HG03521 (cell line): ENCODE measurements around the gene TENT5A.
"Not testable (repeated sequence)": the region's sequence is repeated elsewhere in the genome, so short reads cannot be mapped to it uniquely, and the experiment has no call there.

Source experiments
- ATAC-seq: cut with Tn5 transposase; IDR thresholded peaks from one replicate; pipeline ENCODE4 v1.9.1; 2021; ENCODE audit warnings: mild to moderate bottlenecking, moderate library complexity; ENCODE audit not compliant: unreplicated experiment

The TENT5A gene

DNA sequence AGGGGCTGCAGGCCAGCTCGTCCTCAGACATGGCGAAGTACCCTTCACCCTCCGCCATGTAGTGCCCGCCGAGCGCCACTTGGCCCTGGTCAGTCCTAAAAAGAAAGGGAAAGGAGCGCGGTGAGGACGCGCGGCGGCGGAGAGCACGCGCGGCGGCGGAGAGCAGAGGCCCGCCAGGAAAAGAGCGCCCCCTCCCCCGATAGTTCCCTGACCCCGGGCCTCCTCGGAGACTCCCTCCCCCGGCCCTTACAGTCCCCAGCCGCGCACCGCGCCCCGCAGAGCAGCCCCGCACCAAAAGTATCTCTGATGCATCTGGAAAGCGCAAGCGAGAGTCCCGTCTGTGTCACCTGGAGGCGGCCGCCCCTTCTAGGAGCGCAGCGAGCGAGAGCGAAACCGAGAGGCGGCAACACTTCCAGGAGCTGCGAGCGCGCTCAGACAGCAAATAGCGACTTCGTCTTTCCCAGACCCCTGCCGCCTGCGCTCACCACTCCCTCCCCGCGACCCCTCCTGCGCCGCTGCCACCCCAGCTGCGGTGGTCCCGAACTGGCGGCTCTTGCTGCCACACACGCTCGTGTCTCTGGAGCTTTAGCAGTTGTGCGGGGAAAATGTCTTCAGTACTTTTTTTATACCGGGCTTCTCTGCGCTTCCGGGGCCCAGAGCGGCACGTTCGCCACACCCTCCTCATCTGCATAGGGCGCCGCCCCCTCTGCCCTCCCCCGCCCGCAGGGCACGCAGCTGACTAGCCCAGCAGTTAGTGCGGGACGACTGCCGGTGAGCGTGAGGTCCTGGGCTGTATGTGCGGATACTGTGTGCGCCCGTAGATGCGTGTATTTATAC lies at the start of gene TENT5A:
Gene TENT5A, minus strand, starts transcription at position 598 of the 837 bp plus-strand sequence. Its CDS starts 540 bp downstream, at position 58.
- ATAC-seq, result peak; percentile 73

DNA sequence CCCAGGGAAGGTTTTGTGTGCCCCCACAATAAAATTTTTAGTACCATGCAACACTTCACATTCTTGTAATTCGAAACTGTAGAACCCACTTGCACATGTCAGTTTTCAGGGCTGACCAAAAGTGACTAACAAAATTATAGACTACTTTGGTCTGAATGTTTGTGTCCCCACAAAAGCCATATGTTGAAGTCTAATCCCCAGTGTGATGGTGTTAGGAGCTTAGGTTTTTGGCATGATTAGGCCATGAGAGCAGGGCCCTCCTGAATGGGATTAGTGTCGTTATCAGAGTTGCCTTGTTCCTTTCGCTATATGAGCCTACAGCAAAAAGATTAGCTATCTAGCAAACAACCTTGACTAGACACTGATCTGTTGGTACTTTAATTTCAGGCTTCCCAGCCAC lies 49.0 kb upstream of the TENT5A start:
- ATAC-seq, result no peak

DNA sequence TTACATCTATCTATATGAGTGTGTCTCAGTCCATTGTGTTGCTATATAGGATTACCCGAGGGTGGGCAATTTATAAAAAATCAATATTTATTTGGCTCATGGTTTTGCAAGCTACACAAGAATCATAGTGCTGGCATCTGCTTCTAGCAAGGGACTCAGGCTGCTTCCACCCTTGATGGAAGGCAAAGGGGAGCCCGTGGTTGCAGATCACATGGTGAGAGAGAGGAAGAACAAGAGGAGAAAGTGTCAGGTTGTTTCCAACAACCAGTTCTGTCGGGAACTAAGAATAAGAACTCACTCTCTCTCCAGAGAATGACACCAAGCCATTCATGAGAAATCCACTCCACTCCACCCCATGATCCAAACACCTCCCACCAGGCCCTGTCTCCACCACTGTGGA lies 48.2 kb upstream of the TENT5A start:
- ATAC-seq, result no peak

DNA sequence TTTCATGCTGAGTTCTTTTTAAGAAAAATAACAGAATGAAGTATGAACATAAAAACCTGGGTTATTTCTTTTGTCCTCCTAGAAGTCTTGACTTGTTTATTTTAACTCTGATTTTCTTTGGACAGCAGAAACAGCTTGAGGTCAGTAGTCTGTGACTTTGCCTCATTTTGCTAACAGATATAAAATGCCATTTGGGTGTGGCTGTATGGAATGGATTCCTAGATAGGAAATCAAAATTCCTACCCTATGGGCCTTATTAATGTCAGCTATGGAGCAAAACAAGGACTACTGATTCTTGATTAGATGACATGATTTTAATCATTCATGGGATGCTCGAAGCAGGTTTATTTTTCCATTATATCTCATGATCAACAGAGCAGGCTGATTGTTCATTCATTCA lies 46.8 kb upstream of the TENT5A start:
- no peak for ATAC-seq

DNA sequence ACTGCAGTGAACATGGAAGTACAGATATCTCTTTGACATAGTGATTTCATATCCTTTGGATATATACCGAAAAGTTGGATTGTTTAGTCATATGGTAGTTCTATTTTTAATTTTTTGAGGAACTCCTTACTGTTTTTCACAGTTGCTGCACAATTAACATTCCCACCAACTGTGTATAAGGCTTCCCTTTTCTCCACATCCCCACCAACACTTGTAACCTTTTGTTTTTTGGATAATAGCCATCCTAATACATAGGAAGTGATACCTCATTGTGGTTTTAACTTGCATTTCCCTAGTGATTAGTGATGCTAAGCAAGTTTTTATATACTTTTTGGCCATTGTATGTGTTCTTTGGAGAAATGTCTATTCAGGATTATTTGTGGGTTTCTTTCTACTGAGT lies 45.1 kb upstream of the TENT5A start:
- ATAC-seq, result no peak

DNA sequence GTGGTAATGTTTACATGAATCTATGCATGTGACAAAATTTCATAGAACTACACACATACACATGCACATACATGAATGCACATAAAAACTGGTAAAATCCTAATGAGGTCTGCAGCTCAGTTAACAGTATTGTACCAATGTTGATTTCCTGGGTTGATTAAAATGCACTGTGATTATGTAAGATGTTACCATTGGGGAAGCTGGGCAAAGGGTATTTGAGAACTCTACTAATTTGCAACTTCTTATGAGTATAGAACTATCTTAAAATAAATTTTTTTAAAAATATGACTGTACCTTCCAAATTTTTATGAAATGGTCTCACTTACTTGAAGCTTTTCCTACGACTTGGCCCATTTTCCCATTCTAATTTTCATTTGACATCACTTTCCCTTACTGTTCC lies 43.4 kb upstream of the TENT5A start:
- no peak for ATAC-seq

DNA sequence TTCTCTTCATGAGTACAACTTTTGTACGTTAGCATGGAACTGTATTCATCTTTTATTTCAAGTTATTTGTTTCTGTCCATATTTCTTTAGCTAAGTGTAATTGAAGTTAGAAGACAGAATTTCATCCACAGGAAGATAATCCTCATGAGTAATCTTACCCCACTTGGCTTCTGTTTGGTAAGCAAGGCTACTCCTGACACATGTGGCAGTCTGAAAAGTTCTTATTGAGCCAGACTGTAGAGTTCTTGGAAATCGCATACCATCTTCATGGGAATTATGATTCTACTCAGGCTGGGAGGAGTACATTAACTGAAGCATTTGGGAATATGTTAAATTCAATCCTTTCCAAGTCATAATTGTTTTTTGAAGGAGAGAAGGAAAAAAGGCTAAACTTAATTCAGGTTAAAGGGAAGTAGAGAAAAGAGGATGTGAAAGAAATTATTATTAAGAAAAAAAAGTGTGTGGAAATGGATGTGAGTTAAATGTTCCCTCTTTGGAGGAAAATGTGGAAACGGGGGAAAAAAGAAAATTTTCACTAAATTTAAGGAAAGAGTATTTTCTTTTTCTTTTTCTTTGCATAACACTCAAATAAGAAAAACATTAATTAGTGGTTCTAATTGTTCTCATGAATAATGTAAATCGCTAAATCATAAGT lies 41.5 kb upstream of the TENT5A start:
- ATAC-seq, result no peak

DNA sequence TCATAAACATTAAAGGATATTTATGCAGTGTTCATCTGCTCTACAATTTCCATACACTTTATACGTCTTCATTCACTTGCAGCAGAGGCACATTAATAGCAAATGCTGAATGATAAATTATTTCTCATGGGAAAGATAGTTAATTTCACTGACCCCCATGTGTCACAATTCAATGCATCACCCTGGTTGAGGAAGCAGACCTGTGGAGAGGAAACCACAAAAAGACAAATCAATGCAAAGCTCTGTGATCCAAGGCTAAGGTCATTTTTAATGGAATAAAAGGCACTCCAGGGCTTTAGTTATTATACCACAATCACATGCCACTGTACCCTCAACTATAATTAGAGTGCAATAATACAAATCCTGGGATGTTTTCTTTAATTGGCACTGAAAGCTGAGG lies 40.3 kb upstream of the TENT5A start:
- ATAC-seq, result no peak

DNA sequence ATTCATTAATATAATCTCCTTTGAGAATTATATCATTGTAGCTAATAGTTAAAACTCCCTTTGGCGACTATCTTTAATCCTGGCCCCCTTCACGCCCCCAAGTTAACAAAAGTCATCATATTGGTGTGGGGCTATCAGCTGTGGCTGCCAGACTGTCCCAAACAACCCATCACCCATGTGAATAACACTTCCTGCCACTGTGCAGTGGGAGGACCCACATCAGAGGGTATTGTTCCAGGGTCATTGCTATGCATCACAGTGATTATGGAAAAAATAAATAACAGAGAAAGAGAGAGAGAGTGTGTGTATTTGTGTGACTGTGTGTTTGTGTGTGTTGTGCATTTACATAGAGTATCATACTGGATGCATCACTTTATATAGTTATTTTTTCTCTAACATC lies 39.3 kb upstream of the TENT5A start:
- ATAC-seq, result no peak

DNA sequence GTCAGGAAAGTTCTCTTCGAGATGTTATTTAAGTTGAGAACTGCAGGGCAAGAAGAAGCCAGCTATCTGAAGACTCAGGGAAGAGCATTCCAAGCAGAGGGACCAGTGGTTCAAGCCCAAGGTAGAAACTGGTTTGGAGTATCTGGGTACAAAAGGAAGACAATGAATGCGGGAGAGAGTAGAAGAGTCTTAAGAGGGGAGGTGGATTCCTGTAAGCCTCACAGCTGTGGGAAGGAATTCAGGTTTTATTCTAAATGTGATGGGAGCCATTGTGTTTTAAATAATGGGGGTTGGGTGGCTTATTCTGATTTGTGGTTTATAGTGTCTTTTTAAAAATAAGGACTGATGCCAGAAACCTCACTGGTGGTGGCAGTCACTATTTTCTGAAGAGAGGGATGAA lies 37.6 kb upstream of the TENT5A start:
- ATAC-seq, result no peak

DNA sequence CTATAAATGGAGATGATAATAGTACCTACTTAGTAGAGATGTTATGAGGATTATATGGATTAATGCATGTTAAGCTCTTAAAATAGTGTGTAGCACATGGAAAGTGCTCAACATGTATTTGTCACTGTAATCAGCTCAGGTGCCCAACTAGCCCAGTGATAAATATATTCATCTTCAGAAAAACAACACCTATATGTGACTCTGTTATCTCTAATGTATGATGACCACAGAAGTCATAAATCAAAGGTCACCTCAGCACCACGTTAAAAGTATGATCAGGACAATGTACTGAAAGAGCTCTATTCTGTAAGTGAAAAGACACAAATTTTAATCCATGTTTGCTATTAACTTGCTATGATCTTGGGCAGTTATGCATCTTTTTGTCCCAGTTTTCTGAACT lies 36.8 kb upstream of the TENT5A start:
- no peak for ATAC-seq

DNA sequence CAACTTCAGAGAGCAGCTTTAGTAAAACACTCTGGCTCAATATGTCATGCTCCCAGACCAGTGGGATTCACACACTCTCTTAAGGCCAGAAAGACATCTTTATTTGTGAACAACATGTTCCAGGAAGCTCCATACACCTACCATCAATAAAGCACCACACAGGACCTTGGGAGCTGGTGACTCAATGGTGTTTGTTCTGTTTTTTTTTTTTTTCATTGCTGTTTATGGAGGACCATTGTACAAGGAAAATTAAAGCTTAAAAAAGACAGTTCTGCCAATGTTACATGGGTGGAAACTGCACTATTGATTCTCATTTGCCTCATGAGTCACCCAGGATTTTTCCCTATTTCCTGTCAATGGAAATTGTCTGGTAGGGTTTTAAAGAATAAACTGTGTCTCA lies 36.3 kb upstream of the TENT5A start:
- no peak for ATAC-seq

DNA sequence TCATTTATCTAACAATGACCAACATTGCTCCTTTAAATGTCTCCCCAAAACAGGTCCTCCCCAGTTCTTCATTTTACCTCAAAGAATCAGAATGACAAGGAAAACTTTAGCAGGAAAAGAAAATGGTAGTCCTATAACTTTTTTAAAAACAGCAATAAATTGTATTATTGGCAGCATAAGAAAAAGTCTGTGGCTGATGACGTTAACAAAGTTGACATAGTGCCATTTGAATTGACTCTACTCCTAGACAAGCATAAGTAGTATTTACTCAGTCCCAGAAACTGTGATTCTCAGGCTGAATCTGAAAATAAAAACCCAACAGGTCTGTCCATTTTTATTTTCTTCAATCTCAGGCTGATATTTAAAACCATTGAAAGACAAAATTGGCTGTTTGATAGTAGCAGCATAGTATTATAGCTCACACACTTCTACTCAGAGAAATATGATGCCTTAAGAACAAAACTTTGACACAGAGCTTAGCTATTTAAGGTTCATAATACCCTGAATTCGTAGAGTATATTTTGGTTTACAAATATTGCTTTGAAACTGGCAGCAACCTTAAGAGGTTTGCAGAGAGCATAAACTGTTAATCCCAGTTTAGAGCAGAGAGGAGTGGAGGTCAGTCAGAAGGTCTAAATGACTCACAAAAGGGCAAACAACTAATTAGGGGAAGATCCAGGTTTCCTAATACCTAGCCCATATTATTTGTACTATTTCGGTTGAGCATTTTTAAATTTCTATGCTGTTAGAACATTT lies 35.0 kb upstream of the TENT5A start:
- no peak for ATAC-seq

DNA sequence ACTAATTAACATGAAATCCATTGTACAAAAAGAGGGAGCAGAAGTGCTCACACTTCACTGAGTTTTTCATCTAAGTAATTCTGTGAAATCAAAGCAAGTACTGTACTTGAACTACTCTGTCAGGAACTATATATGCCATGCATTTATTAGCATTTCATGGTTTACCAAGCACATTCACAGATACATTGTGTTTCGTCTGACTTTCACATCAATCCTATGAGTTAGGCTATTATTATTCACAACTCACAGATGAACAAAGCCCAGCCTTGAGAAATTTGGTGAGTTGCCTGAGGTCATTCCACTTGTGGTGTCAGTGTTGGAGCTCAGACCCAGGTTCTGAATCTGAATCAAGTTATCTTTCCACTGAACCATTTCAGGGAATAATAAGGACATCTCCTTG lies 33.7 kb upstream of the TENT5A start:
- ATAC-seq, result no peak

DNA sequence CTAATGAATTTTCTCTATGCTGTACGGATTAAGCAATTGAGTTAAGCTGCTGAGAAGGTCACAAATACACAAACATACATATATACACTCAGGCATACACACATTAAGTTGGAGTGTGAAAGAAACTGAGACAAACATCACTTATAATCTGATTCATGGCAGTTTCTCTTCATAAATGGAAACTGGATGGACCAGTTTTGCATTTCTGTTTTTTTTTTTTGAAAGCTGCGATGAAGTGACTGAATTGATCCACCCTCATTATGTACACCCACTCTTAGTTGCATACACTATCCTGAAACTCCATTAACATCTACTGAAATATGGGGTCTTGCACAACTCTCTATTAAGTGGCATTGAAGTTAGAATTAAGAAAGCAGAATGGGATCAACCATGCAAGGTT lies 32.9 kb upstream of the TENT5A start:
- no peak for ATAC-seq

DNA sequence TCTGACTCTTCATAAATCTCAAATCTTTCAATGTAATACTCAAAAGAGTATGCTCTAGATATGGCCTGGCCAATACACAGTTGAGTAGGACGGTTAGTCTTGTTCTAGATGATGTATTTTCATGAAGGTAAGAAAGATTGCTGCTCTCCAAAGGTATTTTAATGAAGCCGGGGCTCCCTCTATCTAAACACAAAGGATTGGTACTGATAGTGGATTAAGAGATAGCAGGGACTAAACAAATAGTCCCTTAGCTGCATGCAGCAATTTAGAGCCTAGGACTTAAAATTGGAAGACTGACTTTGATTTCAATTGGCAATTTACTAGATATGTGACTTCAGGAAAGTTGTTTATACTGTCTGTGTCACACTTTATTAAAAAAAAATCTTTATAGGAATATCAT lies 31.4 kb upstream of the TENT5A start:
- ATAC-seq, result no peak

DNA sequence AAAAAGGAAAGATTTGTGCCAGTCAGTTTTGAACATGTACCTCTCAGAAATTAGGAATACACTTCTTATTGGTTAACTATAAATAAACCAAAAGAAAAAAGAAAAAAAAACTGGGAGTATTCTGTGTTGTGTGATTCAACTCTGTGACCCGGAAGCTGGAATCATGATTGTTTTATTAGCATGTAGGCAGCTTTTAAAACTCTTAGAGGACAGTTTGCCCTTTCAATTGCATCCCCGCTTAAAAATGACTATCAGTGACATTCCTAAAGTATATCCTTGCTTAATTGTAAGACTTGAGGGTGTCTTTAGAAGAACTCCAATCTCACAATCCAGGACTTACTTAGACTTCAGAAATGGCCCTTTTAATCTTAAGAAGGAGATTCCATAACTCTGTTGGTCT lies 29.1 kb upstream of the TENT5A start:
- no peak for ATAC-seq

DNA sequence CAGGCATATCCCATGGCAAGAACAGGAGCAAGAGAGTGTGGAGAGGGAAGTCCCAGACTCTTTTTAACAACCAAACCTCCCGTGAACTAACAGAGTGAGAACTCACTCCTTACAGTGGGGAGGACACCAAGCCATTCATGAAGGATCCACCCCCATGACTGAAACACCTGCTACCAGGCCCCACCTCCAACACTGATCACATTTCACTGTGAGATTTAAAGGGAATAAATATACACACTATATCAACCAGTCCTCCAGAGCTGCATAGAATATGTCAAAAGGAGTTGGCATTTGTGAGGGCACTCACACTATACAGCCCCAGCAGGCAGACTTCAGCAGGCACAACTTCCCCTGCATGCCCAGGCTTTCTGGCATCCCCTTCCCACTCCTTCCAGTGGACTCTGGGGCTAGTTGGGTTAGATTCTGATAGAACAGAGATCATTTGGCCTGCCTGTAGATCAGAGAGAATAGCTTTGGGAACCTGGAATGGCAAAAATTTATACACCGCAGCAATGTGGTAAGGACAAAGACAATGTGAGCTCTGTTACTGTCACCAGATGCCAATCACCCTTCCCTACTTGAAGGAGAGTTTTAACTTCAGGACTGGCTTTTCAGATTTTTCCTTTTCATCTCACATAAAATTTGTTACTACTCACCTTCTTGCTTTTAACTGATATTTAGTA lies 25.2 kb upstream of the TENT5A start:
- no peak for ATAC-seq

DNA sequence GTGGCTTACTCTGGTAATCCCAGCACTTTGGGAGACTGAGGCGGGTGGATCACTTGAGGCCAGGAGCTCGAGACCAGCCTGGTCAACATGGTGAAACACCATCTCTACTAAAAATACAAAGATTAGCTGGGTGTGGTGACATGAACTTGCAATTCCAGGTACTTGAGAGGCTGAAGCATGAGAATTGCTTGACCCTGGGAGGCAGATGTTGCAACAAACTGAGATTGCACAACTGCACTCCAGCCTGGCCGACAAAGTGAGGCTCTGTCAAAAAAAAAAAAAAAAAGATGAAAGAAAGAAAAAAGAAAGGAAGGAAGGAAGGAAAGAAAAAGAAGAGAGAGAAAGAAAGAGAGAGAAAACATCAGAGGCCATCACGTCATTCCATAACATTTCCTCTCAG lies 23.7 kb upstream of the TENT5A start:
- not testable (repeated sequence) for ATAC-seq

DNA sequence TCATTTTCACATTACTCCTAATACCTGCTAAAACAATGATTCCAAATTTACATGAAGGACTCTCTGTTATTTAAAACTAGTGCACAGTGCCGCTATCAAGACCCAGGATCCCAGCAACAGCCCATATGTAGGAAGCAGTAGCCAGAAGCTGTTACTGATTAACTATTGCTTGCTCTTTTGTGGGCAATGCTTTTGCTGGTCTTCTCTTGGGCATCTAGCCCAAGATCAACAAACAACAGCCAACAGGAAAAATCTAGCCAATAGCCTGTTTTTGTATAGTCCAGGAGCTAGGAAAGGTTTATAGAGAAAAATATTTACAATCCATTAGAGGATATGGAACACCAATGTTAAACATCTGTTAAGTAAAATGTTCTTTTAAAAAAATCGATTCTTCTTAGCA lies 22.1 kb upstream of the TENT5A start:
- no peak for ATAC-seq

DNA sequence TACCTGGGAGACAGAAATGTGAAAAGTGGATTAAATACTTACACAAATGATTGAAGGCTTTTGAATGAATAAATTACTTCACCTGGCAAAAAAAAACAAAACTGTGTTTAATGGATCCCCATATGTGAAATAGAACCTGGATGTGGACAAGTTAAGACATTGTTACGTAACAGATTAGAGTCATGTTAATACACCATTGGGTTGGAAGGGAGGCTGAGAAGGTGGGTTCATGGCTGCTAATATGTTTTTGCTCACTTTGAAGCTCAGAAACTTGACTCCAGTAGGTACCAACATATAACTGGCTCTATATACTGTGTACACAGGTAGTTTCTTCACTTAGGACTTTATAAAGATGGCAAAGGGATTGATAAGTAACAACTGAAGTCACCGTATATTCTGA lies 21.4 kb upstream of the TENT5A start:
- no peak for ATAC-seq
